ENCODE results near the gene BBOF1.
"Not testable (repeated sequence)": the region's sequence is repeated elsewhere in the genome, so short reads cannot be mapped to it uniquely, and the experiment has no call there.

BBOF1 gene, protein sequence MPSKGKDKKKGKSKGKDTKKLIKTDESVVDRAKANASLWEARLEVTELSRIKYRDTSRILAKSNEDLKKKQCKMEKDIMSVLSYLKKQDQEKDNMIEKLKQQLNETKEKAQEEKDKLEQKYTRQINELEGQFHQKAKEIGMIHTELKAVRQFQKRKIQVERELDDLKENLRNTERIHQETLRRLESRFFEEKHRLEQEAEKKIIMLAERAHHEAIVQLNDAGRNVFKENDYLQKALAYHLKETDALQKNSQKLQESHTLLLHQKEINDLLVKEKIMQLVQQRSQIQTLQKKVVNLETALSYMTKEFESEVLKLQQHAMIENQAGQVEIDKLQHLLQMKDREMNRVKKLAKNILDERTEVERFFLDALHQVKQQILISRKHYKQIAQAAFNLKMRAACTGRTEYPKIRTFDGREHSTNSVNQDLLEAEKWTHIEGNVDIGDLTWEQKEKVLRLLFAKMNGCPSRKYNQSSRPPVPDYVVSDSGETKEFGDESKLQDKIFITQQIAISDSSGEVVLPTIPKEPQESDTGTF

DNA sequence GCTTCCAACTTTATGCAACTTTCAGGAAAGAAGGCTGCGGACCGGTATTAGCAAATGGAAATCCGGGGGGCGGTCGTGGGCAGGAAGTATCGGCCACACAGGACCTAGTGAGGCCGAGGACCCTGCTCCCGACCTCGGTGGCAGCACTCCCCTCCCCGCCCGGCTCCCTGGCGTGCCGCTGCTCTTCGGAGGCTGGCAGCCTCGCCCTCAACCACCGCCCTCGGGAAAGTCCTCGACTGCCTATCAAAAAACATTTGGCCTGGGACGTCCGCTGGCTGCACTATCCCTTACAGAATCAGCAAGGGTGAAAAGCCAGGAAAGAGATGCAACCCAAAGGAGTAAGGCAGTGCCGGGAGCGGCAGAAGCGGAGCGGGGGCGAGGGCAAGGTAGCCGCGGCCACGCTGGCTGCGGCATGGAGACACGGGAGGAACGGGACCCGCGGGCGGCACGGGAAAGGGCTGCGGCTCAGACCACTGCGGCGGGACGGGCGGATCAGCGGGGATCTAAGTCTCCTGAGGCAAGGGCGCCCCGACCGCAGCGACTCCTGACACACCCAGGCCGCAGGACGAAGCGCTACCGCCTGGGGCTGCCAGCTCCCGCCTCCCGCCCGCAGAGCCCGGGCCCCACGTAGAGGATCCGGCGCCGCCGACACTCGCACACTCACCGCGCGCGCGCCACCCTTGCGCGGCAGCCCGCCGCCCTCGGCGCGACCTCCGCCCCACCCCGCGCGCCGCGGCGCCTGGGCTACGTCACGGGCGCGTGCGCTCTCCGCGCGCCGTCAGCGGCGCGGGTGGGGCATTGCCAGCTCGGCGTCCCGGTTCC lies at the start of gene BBOF1, which contains the start of gene ENTPD5:
Gene BBOF1 (plus strand): TSS at position 764 of the 822 bp plus-strand sequence. CDS start 130 bp downstream, outside the sequence.
Gene ENTPD5 (minus strand): TSS at position 703 of the 822 bp plus-strand sequence. CDS start 31,186 bp downstream, outside the sequence.
- peak; percentile 92 for DNase-seq (ENCODE audit: low read depth)

DNA sequence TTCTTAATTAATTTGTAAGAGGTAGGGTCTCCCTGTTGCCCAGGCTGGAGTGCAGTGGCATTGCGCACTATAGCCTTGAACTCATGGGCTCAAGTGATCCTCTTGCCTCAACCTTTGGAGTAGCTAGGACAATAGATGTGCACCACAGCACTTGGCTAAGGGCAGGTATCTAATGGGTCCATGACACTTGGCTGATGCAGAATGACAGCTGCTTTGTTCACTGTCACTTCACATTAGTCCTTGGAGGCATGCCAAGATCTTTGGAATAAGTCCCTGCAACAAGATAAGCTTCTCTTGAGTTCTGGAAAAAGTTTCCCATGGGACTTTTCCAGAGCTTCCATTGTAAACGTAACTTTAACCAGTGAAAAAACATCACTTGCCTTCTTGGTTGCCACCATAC lies 45.7 kb upstream of the BBOF1 start:
- no peak for DNase-seq (ENCODE audit: low read depth)

DNA sequence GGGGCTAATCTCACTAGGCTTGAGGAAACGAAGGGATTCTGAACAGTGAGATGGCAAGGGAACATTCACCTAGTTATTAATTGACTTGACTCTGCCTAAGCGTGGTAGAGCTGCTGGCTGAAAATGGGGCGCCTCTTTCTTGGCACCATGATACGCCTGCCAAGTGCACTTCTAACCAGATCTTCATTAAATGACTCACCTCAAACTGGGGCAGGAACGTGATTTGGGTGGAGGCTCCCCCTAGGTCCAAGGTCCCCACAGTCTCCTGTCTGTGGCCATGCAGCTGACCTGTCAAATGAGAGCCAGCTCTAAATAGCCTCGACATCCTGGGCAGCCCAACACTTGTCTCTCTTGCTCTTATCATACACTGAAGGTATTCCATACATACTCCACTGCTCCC lies 43.0 kb upstream of the BBOF1 start:
- no peak for DNase-seq (ENCODE audit: low read depth)

DNA sequence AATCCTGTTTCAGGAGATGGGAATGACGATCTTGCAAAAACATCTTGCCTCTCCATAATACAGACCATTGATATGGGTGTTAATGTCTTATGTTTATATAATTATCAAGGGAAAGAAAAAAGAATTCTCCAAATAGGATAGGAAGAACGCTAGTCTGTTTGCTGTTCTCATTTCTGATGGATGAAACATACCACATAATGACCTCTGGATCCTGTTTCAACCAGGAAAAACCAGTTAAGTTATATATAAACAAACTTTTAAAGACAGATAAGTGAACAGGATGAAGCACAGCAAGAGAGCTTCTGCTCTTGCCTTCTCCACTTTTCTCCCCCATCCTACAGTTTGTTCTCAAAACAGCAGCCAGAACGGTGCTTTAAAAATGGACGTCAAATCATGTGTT lies 41.3 kb upstream of the BBOF1 start:
- peak; percentile 3 for DNase-seq (ENCODE audit: low read depth)

DNA sequence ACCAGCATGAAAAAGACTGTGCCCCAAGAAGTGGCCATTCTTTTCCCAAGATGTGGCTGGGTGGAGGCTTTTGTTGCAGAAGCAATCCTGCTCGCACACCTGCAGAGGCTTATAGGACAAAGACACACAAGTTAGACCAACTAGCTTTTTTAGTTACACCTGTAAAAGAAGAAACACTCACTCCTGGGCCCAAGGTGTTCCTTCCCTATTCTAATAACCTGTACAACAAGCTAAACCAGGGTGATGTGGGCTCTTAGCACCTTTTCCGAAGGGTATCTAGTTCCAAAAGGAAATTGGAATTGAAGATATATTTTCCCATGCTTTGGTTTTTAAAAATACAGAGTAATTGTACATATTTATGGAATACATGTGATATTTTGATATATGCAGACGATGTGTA lies 31.1 kb upstream of the BBOF1 start:
- DNase-seq (ENCODE audit: low read depth): no peak

DNA sequence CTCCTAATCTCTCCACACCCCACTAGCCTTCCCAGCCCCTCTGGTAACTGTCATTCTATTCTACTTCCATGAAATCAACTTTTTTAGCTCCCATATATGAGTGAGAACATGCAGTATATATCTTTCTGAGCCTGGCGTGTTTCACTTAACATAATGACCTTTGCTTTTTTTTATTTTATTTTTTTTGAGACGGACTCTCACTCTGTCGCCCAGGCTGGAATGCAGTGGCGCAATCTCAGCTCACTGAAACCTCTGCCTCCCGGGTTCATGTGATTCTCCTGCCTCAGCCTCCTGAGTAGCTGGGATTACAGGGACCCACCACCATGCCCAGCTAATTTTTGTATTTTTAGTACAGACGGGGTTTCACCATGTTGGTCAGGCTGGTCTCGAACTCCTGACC lies 30.5 kb upstream of the BBOF1 start:
- DNase-seq (ENCODE audit: low read depth): not testable (repeated sequence)

DNA sequence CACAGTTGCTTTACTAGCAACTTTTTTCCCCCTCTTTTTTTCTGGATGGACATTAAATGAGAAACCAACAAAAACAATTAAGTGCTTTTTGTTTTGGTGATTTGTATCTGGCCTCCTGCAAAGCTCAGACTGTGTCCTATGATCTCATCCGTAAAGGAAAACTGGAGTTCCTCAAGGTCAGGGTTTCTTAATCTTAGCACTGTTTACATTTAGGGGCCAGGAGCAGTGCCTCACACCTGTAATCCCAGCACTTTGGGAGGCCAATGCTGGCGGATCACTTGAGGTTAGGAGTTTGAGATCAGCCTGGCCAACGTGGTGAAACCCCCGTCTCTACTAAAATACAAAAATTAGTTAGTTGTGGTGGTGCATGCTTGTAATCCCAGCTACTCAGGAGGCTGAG lies 28.1 kb upstream of the BBOF1 start:
- no peak for DNase-seq (ENCODE audit: low read depth)

DNA sequence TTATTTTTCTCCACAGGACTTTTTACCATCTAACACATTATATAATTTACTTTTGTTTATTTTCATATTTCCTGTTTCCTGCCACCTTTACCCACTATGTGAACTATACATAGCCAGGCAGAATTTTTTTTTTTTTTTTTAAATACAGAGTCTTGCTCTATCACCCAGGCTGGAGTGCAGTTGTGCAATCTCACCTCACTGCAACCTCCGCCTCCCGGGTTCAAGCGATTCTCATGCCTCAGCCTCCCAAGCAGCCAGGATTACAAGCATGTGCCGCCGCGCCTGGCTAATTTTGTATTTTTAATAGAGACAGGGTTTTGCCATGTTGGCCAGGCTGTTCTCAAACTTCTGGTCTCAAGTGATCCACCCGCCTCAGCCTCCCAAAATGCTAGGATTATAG lies 24.2 kb upstream of the BBOF1 start:
- not testable (repeated sequence) for DNase-seq (ENCODE audit: low read depth)

DNA sequence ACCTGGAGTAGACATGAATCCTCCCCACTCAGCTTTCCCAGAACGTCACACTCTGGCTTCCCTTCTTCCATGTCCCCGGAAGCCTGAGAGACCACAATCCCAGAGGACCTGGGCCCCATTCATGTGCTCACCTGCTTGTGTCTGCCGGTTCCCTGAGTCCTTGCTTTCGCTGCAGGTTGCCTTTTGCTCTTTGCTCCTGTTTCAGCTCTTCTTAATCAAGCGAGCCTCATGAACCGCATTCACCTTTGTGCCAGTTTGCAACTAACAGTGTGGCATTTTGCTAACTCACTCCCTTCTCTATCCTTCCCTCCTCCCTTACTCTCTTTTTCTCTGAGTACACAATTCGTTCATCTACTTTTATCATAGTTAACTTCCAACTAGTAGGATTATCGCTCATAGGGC lies 23.2 kb upstream of the BBOF1 start:
- no peak for DNase-seq (ENCODE audit: low read depth)

DNA sequence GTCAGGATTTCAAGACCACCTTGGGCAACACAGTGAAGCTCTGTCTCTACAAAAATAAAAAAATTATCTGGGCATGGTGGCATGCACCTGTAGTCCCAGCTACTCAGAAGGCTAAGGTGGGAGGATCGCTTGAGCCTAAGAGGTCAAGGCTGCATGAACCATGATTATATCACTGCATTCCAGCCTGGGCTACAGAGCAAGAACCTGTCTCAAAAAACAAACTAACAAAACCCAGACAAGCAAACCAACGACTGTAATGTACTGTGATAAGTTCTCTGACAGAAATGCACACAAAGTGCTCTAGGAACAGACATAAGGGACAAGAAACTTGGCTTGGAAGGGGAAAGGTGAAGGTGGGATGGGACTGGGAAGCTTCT lies 22.4 kb upstream of the BBOF1 start:
- no peak for DNase-seq (ENCODE audit: low read depth)

DNA sequence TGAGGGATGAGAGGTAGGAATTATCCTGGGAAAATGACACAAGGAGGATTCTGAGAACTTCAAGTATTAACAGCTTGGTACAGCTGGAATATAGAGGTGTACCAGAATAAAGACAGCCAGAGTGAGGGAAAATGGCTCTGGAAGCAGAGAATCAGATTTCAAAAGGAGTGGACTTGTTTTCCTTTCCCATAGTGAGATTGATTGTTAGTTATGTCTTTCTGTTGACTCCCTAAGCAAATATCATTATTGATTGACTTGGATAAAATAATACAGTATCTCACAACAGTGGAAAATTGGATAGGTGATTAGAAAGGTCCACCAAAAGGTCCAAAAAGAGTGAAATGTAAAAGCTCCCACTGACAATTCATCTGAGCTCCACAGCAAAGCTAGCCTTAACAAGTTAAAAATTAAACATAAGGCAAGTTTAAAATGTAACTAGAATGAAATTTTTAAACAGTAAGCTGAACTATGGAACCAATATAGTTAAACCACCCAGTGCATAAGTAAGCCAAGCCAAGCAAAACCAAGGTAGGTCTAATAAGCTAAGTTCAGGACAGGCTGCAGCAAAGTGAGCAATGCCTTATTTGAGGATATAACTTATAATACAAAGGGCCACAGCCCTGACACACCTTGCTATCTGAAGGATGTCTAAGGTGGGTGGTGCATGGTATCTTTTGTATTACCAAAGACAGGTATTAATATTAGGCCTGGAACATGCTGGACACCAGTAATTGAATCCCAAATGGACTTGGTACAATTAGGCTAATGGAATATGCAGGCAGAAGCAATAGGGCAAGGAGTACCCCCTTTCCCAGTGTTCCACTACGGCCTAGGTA lies 21.8 kb upstream of the BBOF1 start:
- DNase-seq (ENCODE audit: low read depth): no peak

DNA sequence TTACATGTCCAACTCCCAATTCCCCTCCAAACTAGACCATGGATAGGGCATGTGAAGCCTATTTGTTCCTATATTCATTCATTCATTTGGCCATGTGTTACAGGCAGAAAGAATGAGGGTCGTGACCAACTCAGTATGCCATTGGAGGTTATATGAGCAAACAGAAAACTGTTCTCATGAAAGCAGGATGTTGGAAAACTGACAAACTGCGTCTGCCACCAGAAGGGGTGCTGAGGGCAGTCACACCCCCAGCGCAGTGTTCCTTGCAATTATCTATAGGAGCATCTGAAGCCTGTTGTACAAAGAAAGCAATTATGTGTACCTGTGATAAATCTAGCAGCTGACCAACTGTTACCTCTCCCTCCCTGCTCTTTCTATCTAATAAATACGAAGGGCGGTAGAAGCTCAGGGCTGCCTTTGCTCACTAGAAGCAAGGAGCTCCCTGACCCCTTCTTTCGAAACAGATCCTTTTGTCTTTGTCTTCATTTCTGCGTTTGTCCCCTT lies 21.2 kb upstream of the BBOF1 start:
- no peak for DNase-seq (ENCODE audit: low read depth)

DNA sequence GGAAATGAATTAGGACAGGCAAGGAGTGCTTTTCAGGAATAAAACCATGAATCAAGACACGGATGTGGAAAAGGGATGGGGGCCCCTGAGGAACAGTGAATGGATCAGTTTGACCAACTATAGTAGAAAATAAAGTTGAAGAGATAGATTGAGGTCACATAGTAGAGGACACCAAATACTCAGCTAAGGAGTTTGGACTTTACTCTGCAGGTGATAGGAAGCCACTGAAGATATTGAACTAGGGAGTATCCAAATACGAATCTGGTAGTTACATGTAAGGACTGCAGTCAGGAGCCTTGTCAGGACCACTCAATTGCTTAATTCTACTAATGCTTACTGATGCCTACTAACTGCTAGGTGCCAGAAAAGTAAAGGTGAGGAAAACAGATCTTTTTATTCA lies 20.4 kb upstream of the BBOF1 start:
- DNase-seq (ENCODE audit: low read depth): no peak

DNA sequence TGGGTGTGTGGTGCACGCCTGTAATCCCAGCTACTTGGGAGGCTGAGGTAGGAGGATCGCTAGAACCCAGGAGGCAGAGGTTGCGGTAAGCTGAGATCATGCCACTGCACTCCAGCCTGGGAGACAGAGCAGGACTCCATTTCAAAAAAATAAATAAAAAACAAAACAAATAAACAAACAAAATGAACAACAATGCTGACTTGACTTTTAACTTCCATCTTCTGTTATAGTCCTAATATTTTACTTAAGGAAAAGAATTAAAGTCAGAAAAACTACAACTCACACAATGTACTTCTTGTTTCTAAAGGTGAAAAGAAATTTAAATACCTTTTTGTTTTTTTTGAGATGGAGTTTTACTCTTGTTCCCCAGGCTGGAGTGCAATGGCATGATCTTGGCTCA lies 13.5 kb upstream of the BBOF1 start:
- not testable (repeated sequence) for DNase-seq (ENCODE audit: low read depth)

DNA sequence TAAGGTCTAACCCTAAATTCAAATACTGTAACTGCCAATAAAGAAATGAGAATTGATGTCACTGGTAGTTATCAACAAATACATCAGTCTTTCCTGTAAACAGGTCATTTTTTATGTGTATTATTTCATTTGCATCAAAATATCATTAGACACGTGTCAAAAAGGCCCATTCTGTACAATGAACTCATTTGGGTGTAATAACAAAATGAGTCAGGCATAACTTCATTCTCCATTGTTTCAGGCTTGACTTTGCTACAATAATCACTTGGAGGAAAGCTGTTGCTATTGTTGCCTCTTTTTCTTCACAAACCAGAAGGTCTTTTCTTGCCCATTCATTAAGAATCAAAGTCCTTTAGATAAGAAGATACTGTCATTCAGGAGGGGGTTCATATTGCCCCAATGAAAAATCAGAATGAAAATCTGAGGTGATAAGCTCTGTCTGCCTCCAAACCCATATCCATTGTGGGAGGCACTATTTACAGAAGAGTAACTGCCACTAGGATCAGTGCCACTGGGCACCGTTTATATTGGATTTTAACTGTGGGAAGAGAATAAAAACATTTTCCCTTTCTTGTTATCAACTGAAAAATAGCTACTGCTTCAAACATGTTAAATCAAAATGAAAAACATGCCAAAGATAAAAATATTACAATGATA lies 10.2 kb upstream of the BBOF1 start:
- DNase-seq (ENCODE audit: low read depth): no peak

DNA sequence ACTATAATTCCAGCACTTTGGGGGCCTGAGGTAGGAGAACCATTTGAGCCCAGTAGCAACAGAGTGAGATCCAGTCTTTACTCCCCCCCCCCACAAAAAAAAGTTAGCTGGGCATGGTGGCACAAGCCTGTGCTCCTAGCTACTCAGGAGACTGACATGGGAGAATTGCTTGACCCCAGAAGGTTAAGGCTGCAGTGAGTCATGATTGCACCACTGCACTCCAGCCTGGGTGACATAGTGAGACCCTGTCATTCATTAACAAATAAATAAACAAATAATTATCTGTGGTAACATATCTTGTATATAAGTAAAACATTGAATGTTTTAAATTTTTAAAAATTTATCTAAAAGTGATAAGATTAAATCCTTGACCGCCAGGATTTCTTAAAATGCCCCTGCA lies 4.8 kb upstream of the BBOF1 start:
- DNase-seq (ENCODE audit: low read depth): peak; percentile 4

DNA sequence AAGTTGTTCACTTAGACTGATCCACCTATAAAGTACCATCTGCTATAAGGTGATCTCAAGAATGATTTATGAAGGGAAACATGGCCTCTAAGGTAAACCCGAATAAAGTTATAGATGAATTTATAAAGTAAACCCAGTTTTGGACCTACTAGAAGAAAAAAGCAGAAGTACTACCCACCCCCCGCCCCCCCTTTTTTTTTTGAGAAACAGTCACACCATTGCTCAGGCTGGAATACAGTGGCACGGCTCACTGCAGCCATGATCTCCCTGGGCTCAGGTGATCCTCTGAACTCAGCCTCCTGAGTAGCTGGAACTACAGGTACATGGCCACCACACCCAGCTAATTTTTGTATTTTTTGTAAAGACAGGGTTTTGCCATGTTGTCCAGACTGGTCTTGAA lies 4.0 kb upstream of the BBOF1 start:
- DNase-seq (ENCODE audit: low read depth): no peak

DNA sequence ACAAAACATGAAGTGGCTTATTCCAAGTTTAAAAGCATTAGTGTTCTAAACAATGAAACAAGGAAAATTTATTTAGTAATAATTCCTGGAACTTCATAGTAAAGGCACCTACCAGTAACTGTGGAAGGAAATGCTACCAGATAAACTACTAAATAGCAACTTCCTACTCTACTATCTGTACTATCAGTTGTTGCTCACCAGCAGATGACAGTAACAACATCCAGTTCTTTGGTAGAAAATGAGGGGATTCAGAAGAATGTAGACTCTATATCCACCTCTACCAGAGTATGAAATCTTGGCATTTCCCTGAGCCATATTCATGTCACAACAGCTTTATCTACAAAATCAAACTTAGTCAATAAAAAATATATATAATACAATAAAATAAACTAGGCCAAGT lies 3.2 kb upstream of the BBOF1 start:
- DNase-seq (ENCODE audit: low read depth): no peak

DNA sequence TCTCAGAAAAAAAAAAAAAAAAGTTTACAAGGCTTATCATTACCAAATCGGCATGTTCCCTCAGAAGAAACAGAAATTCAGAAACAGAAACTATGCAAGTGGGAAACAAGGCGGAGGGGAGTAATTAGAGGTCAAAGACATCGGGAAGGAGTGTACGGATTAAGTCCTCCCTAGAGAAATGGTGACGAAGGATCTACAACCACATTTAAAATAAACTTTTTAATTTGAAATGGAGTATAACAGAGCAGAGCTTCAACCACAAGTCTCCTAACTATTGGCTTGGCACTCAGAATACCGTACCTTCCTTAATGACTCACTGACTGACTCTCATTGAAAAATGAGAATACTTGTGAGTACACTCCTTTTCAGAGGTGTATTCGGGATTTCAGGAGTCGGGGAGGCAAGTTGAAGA lies 969 bp upstream of the BBOF1 start:
- peak; percentile 72 for DNase-seq (ENCODE audit: low read depth)

DNA sequence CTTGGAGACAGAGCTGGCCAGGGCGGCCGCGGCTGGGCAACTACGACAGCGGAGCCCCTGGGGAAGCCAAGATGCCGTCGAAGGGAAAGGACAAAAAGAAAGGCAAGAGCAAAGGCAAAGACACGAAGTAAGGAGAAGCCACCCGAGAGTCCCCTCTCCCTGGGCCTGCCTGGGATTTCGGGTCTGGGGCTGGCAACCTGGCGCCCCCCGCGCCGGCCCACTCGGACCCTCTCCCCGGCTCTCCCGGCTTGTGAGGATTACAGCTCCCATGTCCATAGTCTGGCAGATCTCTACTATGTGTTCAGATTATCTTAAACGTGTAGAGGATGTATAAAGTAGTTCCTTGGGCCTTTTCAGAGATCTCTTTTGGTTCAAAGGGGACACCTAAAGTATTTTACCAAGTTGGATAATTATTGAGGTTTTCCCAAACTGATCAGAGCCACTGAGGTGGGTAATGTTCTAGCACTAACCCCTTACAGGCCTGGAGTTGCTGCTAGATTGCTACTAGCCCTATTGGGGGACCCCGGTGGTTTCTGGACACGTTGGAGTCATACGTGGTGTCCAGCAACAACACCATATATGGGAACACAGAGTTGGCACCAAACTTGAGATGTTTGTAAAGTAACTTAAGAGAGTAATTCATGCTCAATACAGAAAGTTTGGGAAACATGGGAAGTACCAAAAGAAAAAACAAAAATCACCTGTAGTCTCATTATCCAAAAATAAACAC lies 424 bp downstream of the BBOF1 start:
- DNase-seq (ENCODE audit: low read depth): peak; percentile 42

DNA sequence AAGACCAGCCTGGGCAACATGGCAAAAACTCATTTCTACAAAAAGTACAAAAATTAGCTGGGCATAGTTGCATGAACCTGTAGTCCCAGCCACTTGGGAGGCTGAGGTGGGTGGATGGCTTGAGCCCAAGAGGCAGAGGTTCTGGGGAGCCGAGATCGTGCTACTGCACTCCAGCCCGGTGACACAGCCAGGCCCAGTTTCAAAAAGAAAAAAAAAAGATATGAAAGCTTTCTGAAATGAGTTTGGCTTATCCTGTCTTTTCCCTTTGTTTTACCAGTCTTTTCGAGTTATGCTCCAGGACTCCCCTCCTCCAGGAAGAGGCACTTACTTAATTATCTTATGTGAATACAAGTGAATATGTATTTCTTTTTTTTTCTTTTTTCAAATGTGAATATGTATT lies 3.2 kb downstream of the BBOF1 start:
- no peak for DNase-seq (ENCODE audit: low read depth)
